Measurements from ENCODE around the gene CFAP97.

CFAP97 gene

GRCh38 chr4:185144601-185145240 lies 59.1 kb downstream of the CFAP97 start:
- H3K27me3 ChIP-seq (ENCODE audit: low read length) = no peaks in the 10 kb centered on the region
- H3K79me2 ChIP-seq (ENCODE audit: insufficient read depth, low read length) = peaks cover 16% of the 10 kb centered on the region; the same call in 1 of the 2 replicates
- H3K9me3 ChIP-seq (ENCODE audit: insufficient read depth, low read length) = no peaks in the 10 kb centered on the region
- H3K9ac ChIP-seq (ENCODE audit: low read length) = no peak overlapping the region
- H4K20me1 ChIP-seq (ENCODE audit: low read depth, low read length) = no peaks in the 10 kb centered on the region
- no peak overlapping the region for H3K4me3 ChIP-seq (ENCODE audit: insufficient read depth, low read length, poor library complexity, severe bottlenecking)
- H3K36me3 ChIP-seq (ENCODE audit: low read length) = 0 out of 2 replicates have a peak, but pooled peaks cover 9% of the 10 kb centered on the region
- 0 out of 2 replicates have a peak, but pooled peaks cover 5% of the 10 kb centered on the region for H3F3A ChIP-seq (ENCODE audit: insufficient read depth)
- no peak overlapping the region for H3K27ac ChIP-seq (ENCODE audit: low read depth, low read length)
- TF ChIP-seq CTCF (IDR thresholded peaks at IDR 0.05; ENCODE audit: insufficient read depth, low read length, poor library complexity, severe bottlenecking) = no peak
- no peak for TF ChIP-seq EZH2phosphoT487 (conservative IDR thresholded peaks at IDR 0.05; ENCODE audit: low read length)
- no peak overlapping the region for H2AFZ ChIP-seq (ENCODE audit: low read depth, low read length, severe bottlenecking)
- H3K9me2 ChIP-seq (replicated peaks; ENCODE audit: insufficient read depth, low read length) = no peaks in the 10 kb centered on the region
- H3K4me2 ChIP-seq (ENCODE audit: low read depth, low read length, poor library complexity, severe bottlenecking) = peak overlapping the region; percentile 87

DNA sequence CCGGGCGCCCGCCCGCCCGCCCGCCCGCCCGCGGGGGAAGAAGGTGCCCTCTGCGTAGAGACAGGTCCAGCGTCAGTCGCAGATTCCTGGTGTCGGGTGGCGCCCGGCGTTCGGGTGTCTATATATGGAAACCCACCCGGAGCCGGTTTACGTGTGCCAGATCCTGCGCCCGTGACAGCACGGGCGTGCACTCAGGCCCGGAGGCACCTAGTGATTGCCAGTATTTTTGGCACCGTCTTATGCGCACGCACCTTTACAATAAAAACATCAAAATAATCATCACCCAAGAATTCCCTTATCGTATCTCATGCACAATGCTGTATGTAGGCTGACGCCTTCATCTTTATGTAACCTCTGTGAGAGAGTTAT lies 60.2 kb downstream of the CFAP97 start:
- Histone ChIP-seq H2AFZ (ENCODE audit: low read depth, low read length, severe bottlenecking) (peak overlapping the region; percentile 4), H3K9ac (ENCODE audit: low read length) (peak overlapping the region; percentile 59), H3K4me3 (ENCODE audit: insufficient read depth, low read length, poor library complexity, severe bottlenecking) (peak overlapping the region; percentile 72), H3K27ac (ENCODE audit: low read depth, low read length) (no peak overlapping the region), H3K4me2 (ENCODE audit: low read depth, low read length, poor library complexity, severe bottlenecking) (peak overlapping the region; percentile 87), H3K9me2 (replicated peaks; ENCODE audit: insufficient read depth, low read length) (no peaks in the 10 kb centered on the region), H3K27me3 (ENCODE audit: low read length) (no peaks in the 10 kb centered on the region), H3K79me2 (ENCODE audit: insufficient read depth, low read length) (peaks cover 16% of the 10 kb centered on the region; the same call in 1 of the 2 replicates), H3K9me3 (ENCODE audit: insufficient read depth, low read length) (no peaks in the 10 kb centered on the region), H3F3A (ENCODE audit: insufficient read depth) (0 out of 2 replicates have a peak, but pooled peaks cover 5% of the 10 kb centered on the region), H4K20me1 (ENCODE audit: low read depth, low read length) (no peaks in the 10 kb centered on the region), H3K36me3 (ENCODE audit: low read length) (0 out of 2 replicates have a peak, but pooled peaks cover 9% of the 10 kb centered on the region)
- TF ChIP-seq CTCF (IDR thresholded peaks at IDR 0.05; ENCODE audit: insufficient read depth, low read length, poor library complexity, severe bottlenecking) = no peak
- no peak for TF ChIP-seq EZH2phosphoT487 (conservative IDR thresholded peaks at IDR 0.05; ENCODE audit: low read length)

DNA sequence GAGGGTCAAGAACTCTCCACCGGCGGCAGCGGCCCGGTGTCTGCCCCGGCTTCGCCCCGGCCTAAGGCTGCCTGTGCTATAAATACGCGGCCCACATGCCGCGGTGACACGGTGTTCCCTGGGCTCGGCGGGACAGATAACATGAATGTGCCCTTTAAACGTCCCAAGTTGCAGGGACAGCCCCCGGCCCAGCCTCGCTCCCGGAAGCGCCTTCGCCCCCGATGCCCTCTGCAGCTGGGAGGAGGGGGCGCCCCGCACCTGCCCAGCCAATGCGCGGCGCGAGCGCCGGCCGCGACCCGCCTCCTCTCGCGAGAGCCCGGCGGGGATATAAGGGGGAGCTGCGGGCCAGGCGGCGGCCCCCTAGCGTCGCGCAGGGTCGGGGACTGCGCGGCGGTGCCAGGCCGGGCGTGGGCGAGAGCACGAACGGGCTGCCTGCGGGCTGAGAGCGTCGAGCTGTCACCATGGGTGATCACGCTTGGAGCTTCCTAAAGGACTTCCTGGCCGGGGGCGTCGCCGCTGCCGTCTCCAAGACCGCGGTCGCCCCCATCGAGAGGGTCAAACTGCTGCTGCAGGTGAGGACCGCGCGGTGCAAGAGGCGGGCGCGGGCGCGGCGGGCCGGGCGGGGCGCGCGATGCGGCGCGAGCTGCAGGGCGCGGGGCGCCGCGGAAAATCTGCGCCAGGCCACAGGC lies 60.7 kb downstream of the CFAP97 start, which contains the start of gene SLC25A4:
Gene SLC25A4 (plus strand): TSS at position 355 of the 689 bp plus-strand sequence. CDS start 107 bp downstream, at position 462.
- H3F3A ChIP-seq (ENCODE audit: insufficient read depth) = 0 out of 2 replicates have a peak, but pooled peaks cover 5% of the 10 kb centered on the region
- H2AFZ ChIP-seq (ENCODE audit: low read depth, low read length, severe bottlenecking) = peak within 1 kb of the TSS; percentile 96
- TF ChIP-seq EZH2phosphoT487 (conservative IDR thresholded peaks at IDR 0.05; ENCODE audit: low read length) = no peak
- peak; percentile 25 for TF ChIP-seq CTCF (IDR thresholded peaks at IDR 0.05; ENCODE audit: insufficient read depth, low read length, poor library complexity, severe bottlenecking)
- H3K36me3 ChIP-seq (ENCODE audit: low read length) = 0 out of 2 replicates have a peak, but pooled peaks cover 9% of the 10 kb centered on the region
- H3K79me2 ChIP-seq (ENCODE audit: insufficient read depth, low read length) = peaks cover 16% of the 10 kb centered on the region; the same call in 1 of the 2 replicates
- no peaks in the 10 kb centered on the region for H4K20me1 ChIP-seq (ENCODE audit: low read depth, low read length)
- peak within 1 kb of the TSS; percentile 59 for H3K9ac ChIP-seq (ENCODE audit: low read length)
- no peak within 1 kb of the TSS for H3K27ac ChIP-seq (ENCODE audit: low read depth, low read length)
- no peaks in the 10 kb centered on the region for H3K9me3 ChIP-seq (ENCODE audit: insufficient read depth, low read length)
- peak within 1 kb of the TSS; percentile 87 for H3K4me2 ChIP-seq (ENCODE audit: low read depth, low read length, poor library complexity, severe bottlenecking)
- H3K4me3 ChIP-seq (ENCODE audit: insufficient read depth, low read length, poor library complexity, severe bottlenecking) = peak within 1 kb of the TSS; percentile 72
- H3K9me2 ChIP-seq (replicated peaks; ENCODE audit: insufficient read depth, low read length) = no peaks in the 10 kb centered on the region
- H3K27me3 ChIP-seq (ENCODE audit: low read length) = no peaks in the 10 kb centered on the region

Data from SU-DHL-6 (cell line).